GM13977 (cell line): ENCODE measurements around the gene GRK5.
"Not testable (repeated sequence)": the region's sequence is repeated elsewhere in the genome, so short reads cannot be mapped to it uniquely, and the experiment has no call there.

ENCODE experiments used
- DNase-seq: peaks from one replicate; pipeline ENCODE4 v3.0.0; 2012; ENCODE audit warnings: low spot score
- in situ Hi-C: fragments of 300-500 bp; cut with MboI; formaldehyde crosslinking; loops from one replicate; pipeline ENCODE4 v1.12.0; 2022; ENCODE audit warnings: low sequenced_read_pairs, low pct_unique_long_range_greater_than_20kb, mixed read lengths, inconsistent platforms; ENCODE audit not compliant: unreplicated experiment
- TF ChIP-seq, protein P1 (sequence below): IDR thresholded peaks from 2 replicates; pipeline ENCODE4 v1.5.1; 2012; ENCODE audit warnings: mild to moderate bottlenecking, control low read depth; ENCODE audit not compliant: insufficient read depth; ENCODE audit errors: extremely low read depth, missing control alignments

GRK5 gene

DNA sequence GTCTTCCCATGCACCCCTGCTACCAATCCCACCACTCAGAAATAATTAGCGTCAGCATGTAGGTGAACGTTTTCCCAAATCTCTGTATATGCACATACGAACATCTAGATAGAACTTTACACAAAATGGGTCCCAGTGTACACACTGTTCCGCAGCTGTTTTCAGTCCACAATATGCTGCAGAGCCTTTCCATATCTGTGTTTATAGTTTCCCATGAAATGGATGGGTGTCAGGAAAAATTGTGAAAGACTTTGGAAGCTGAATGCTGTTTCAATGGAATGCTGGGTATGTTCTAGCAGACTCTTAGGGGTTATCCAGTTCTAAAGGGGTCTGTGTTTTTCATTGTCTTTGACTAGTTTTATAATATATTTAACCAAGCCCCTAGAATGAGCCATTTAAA lies 13.8 kb downstream of the GRK5 start:
- TF ChIP-seq, protein P1, sequence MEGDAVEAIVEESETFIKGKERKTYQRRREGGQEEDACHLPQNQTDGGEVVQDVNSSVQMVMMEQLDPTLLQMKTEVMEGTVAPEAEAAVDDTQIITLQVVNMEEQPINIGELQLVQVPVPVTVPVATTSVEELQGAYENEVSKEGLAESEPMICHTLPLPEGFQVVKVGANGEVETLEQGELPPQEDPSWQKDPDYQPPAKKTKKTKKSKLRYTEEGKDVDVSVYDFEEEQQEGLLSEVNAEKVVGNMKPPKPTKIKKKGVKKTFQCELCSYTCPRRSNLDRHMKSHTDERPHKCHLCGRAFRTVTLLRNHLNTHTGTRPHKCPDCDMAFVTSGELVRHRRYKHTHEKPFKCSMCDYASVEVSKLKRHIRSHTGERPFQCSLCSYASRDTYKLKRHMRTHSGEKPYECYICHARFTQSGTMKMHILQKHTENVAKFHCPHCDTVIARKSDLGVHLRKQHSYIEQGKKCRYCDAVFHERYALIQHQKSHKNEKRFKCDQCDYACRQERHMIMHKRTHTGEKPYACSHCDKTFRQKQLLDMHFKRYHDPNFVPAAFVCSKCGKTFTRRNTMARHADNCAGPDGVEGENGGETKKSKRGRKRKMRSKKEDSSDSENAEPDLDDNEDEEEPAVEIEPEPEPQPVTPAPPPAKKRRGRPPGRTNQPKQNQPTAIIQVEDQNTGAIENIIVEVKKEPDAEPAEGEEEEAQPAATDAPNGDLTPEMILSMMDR = no peak
- no peak for DNase-seq
- in situ Hi-C loops = no loop called here

DNA sequence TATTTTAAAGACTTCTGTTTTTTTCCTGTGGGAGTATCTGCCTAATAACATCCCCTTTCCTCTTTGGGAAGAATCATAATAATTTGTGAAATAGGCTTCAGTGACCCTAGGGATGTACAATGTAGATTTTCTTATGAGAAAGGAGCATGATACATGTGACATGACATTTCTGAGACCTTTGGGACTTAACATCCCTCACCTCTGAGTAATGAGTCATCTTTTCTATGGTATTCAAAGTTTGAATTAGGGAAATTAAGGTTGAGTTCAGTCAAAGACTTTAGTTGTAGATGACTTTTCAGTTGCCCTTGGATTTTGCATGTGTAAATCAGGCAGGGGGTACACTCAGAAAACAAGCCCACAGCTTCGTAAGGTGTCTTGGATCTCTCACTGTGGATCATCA lies 14.3 kb downstream of the GRK5 start:
- TF ChIP-seq, protein P1 = no peak
- no peak for DNase-seq
- in situ Hi-C loops = no loop called here

DNA sequence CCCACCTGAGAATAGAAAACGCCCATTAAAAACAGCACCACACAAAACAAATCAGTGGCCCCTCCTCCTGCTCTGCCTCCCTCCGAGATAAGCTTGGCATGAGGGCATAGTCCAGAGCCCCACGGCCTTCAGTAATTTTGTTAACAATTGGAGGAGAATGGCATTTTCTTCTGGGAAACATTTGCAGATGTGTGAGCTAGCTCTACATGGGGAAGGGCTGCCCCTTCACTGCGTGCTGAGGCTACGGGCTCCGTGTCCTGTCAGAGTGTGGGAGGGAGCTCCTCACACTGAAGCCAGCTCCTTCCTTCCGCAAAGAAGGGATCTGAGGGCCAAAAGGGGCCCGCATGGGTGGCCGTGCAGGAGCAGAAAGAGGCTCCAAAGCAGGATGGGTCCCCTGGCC lies 15.2 kb downstream of the GRK5 start:
- in situ Hi-C loops = no loop called here
- DNase-seq = no peak
- TF ChIP-seq, protein P1 = no peak

DNA sequence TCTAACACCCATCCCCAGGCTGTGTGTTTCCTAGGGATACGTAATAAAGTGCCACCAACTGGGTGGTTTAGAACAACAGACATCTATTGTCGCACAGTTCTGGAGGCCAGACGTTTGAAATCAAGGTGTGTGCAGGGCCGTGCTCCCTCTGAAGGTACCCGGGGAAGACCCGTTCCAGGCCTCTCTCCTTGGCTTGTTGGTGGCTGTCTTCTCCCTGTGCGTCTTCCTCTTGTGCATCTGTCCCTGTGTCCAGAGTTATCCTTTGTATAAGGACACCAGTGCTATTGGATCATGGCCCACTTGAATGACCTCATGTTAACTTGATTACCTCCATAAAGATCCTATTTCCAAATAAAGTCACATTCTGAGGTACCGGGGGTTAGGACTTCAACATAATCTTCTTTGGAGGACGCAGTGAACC lies 15.6 kb downstream of the GRK5 start:
- TF ChIP-seq, protein P1 = no peak
- in situ Hi-C loops = no loop called here
- DNase-seq = no peak

DNA sequence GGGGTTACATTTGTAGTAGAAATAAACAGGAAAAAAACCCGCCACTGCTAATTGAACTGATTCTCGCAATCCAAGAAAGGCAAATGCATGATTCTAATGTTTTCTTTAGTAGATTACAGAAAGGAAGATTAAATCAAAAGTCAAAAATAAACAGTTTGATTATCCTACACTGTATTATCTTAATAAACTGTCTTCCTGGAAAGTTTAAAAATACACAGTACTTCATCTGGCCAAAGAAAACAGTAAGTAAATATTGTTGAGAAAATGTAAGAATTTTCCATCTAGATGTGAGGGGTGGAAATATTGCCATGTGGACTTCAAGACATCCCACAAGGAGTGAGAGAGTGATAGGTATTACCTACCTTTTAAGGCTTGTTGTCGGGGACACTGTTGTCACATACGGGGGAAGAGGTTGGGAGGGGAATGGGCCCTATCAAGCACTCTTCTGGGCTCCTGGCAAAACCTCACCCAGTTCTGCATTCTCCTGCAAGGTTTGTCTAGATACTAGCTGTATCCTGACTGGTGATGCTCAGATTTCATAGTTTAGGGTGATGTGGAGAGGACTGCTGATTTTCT lies 17.8 kb downstream of the GRK5 start:
- in situ Hi-C loops = no loop called here

DNA sequence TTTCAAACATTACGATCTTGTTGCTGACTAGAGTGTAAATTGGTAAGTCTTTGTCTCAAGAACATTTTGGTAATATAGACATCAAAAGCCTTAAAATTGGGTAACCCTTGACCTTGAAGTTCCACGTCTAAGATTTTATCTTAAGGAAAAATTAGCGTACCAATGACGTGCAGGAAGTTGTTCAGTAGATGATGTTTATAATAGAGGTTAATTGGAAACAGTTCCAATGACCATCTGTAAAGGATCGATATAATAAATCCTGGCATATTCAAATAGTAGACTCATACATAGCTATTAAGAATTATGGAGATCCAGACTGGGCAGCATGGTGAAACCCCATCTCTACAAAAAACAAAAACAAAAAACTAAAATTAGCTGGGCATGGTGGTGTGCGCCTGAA lies 20.5 kb downstream of the GRK5 start:
- TF ChIP-seq, protein P1 = no peak
- no peak for DNase-seq
- in situ Hi-C loops = no loop called here

More for the DNA sequence above, 17.8 kb downstream of the GRK5 start:
- DNase-seq = no peak
- TF ChIP-seq, protein P1 = no peak

DNA sequence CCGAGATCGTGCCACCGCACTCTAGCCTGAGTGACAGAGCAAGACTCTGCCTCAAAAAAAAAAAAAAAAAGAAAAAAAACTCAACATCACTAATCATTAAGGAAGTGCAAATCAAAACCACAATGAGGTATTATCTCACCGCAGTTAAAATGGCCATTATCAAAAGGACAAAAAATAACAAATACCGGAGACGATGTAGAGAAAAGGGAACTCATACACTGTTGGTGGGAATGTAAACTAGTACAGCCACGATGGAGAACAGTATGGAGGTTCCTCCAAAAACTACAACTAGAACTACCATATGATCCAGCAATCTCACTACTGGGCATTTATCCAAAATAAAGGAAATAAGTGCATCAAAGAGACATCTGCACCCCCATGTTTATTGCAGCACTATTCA lies 24.3 kb downstream of the GRK5 start:
- DNase-seq = no peak
- TF ChIP-seq, protein P1 = no peak
- in situ Hi-C loops = no loop called here

DNA sequence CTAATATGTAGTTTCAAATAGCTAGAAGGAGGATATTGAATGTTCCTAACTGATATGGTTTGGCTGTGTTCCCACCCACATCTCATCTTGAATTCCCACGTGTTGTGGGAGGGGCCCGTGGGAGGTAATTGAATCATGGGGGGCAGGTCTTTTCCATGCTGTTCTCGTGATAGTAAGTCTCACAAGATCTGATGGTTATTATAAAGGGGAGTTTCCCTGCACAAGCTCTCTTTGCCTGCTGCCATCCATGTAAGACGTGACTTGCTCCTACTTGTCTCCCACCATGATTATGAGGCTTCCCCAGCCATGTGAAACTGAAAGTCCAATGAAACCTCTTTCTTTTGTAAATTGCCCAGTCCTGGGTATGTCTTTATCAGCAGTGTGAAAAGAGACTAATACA lies 25.1 kb downstream of the GRK5 start:
- not testable (repeated sequence) for DNase-seq

More for the DNA sequence above, 25.1 kb downstream of the GRK5 start:
- in situ Hi-C loops = not testable (repeated sequence)
